Cardiac septum (tissue), 1 donor: Measurements from ENCODE around the gene KCTD14. TPM values are rescaled to one million over a fixed set of nuclear protein-coding genes. Genes with fewer than 3 reads are reported as not detected.
"Not testable (repeated sequence)": the region's sequence is repeated elsewhere in the genome, so short reads cannot be mapped to it uniquely, and the experiment has no call there.

Experiments used
- DNase-seq: peaks from one replicate; pipeline ENCODE4 v3.0.0-alpha.2; 2020; ENCODE audit warnings: low spot score
- intact Hi-C: fragments of 100-400 bp; cut with DNase I; formaldehyde crosslinking; loops from one replicate; pipeline ENCODE4 v1.14.0; 2022
- total RNA-seq: library from RNA; stranded (reverse); fragmentation: NEBNext Ultra II Directional; extraction: Animal tissue kit (Norgen Biotek cat#: 25700); gene quantifications from one replicate; pipeline ENCODE4 v1.2.1, GENCODE V29; 2021
- donor health status: DM: no; HTN: no; CAD: no.

Gene KCTD14
- total RNA-seq, 1 donor from 2014 or later, result 0.13 TPM

- intact Hi-C loops, result loop anchor here (10.0 kb wide), 1 partner anchor 356 kb away; the partner anchor contains the start of gene CLNS1A
- DNase-seq, result no peak
These were observed 32.1 kb downstream of the KCTD14 start for GRCh38 chr11:77990981-77991380.

GRCh38 chr11:77986456-77986855, 36.6 kb downstream of the KCTD14 start:
- DNase-seq, intact Hi-C loops: not testable (repeated sequence)

GRCh38 chr11:77981346-77981947, 41.6 kb downstream of the KCTD14 start:
- DNase-seq, result no peak
- intact Hi-C loops, result no loop called here

GRCh38 chr11:77968337-77968736, 54.7 kb downstream of the KCTD14 start:
- DNase-seq, result no peak
- intact Hi-C loops, result no loop called here

- intact Hi-C loops, result no loop called here
- no peak for DNase-seq
These were observed 55.3 kb downstream of the KCTD14 start for GRCh38 chr11:77967753-77968152.

GRCh38 chr11:77967121-77967520, 56.0 kb downstream of the KCTD14 start:
- intact Hi-C loops, result no loop called here
- no peak for DNase-seq

- intact Hi-C loops, result no loop called here
- no peak for DNase-seq
These were observed 56.7 kb downstream of the KCTD14 start for GRCh38 chr11:77966338-77966737.

Other genes starting within 250 kb of the KCTD14 start
- 52.3 TPM for gene RSF1, start 202.6 kb downstream of the KCTD14 start, total RNA-seq
- gene AAMDC, start 202.1 kb downstream of the KCTD14 start, total RNA-seq, result 38.5 TPM
- 19.3 TPM for gene INTS4, start 28.6 kb downstream of the KCTD14 start, total RNA-seq
- 2.0 TPM for gene THRSP, start 40.6 kb upstream of the KCTD14 start, total RNA-seq
- 225 TPM for gene NDUFC2, start 56.6 kb upstream of the KCTD14 start, total RNA-seq
- gene ALG8, start 116.3 kb upstream of the KCTD14 start, total RNA-seq, result 15.4 TPM
- gene KCTD21, start 165.3 kb upstream of the KCTD14 start, total RNA-seq, result 8.5 TPM
- 8.9 TPM for gene USP35, start 165.6 kb upstream of the KCTD14 start, total RNA-seq